Brain microvascular endothelial cell (primary cell): ENCODE measurements around the gene PNMA1.
A peak's percentile ranks its signal among the peaks of the same experiment; 100 is the strongest.

Experiments
- DNase-seq: peaks from one replicate; pipeline ENCODE4 v3.0.0-alpha.2; 2020
- H3K27ac ChIP-seq: fragments of 250-450 bp; sonication (Bioruptor Pico); 2 replicates; pipeline ENCODE4 v1.5.1; 2020; ENCODE audit warnings: mild to moderate bottlenecking, moderate library complexity
- H3K27me3 ChIP-seq: fragments of 250-450 bp; sonication (Bioruptor Pico); replicated peaks from 2 replicates; pipeline ENCODE4 v1.5.1; 2020; ENCODE audit warnings: mild to moderate bottlenecking
- H3K36me3 ChIP-seq: fragments of 250-450 bp; sonication (Bioruptor Pico); replicated peaks from 2 replicates; pipeline ENCODE4 v1.5.1; 2020; ENCODE audit warnings: mild to moderate bottlenecking
- H3K4me3 ChIP-seq: 2 replicates; pipeline ENCODE4 v1.5.1; 2011; ENCODE audit warnings: low read depth, mild to moderate bottlenecking, control low read depth, low read length, moderate library complexity
- CTCF ChIP-seq: IDR thresholded peaks from 2 replicates; pipeline ENCODE4 v1.5.1; 2011; ENCODE audit warnings: low read depth, mild to moderate bottlenecking, moderate library complexity, low read length, control low read depth, inconsistent platforms; ENCODE audit errors: missing control alignments
- in situ Hi-C: cut with HindIII; loops from 2 replicates; pipeline ENCODE4 v1.10.0; 2017; ENCODE audit warnings: low sequenced_read_pairs, low pct_ligation_motif_present

The PNMA1 gene

GRCh38 chr14:73724696-73725095, 10.5 kb upstream of the PNMA1 start:
- in situ Hi-C loops: no loop called here
- peak overlapping the region; percentile 81 for H3K27ac ChIP-seq
- no peaks in the 10 kb centered on the region for H3K27me3 ChIP-seq
- no peak for TF ChIP-seq CTCF
- no peak overlapping the region for H3K4me3 ChIP-seq
- no peak for DNase-seq
- peaks cover 64% of the 10 kb centered on the region for H3K36me3 ChIP-seq

- TF ChIP-seq CTCF: peak; percentile 26
- Histone ChIP-seq H3K27me3 (no peaks in the 10 kb centered on the region), H3K27ac (peak overlapping the region; percentile 81), H3K4me3 (no peak overlapping the region), H3K36me3 (peaks cover 61% of the 10 kb centered on the region)
- DNase-seq: peak; percentile 96
- in situ Hi-C loops: no loop called here
These were observed 9.8 kb upstream of the PNMA1 start for GRCh38 chr14:73723797-73724661.

- Histone ChIP-seq H3K4me3 (no peak overlapping the region), H3K27ac (peak overlapping the region; percentile 81), H3K27me3 (no peaks in the 10 kb centered on the region), H3K36me3 (peaks cover 64% of the 10 kb centered on the region)
- DNase-seq: no peak
- in situ Hi-C loops: no loop called here
- no peak for TF ChIP-seq CTCF
These were observed 9.2 kb upstream of the PNMA1 start for GRCh38 chr14:73723406-73723796.

- peaks cover 70% of the 10 kb centered on the region for H3K36me3 ChIP-seq
These were observed 8.4 kb upstream of the PNMA1 start for GRCh38 chr14:73722581-73722980.

GRCh38 chr14:73721101-73721821, 7.1 kb upstream of the PNMA1 start:
- Histone ChIP-seq H3K27ac (no peak overlapping the region), H3K4me3 (no peak overlapping the region), H3K27me3 (no peaks in the 10 kb centered on the region), H3K36me3 (peaks cover 65% of the 10 kb centered on the region)
- in situ Hi-C loops: no loop called here
- DNase-seq: no peak
- no peak for TF ChIP-seq CTCF

More at GRCh38 chr14:73722581-73722980, 8.4 kb upstream of the PNMA1 start:
- Histone ChIP-seq H3K27ac (no peak overlapping the region), H3K27me3 (no peaks in the 10 kb centered on the region), H3K4me3 (no peak overlapping the region)
- no peak for TF ChIP-seq CTCF
- in situ Hi-C loops: no loop called here
- no peak for DNase-seq
